ENCODE results near the gene ST3GAL6.

ST3GAL6 gene

GRCh38 chr3:98778383-98778782, 15.2 kb downstream of the ST3GAL6 start:
- DNase-seq, result no peak

GRCh38 chr3:98778852-98779413, 15.8 kb downstream of the ST3GAL6 start:
- DNase-seq, result no peak

GRCh38 chr3:98779541-98780335, 16.6 kb downstream of the ST3GAL6 start:
- no peak for DNase-seq

GRCh38 chr3:98780343-98780742, 17.2 kb downstream of the ST3GAL6 start:
- no peak for DNase-seq

GRCh38 chr3:98782824-98783500, 19.8 kb downstream of the ST3GAL6 start:
- no peak for DNase-seq

GRCh38 chr3:98784042-98784441, 20.9 kb downstream of the ST3GAL6 start:
- DNase-seq, result no peak

- DNase-seq, result no peak
Observed at GRCh38 chr3:98784666-98785600, 21.8 kb downstream of the ST3GAL6 start.

GRCh38 chr3:98786364-98787006, 23.3 kb downstream of the ST3GAL6 start:
- no peak for DNase-seq

GRCh38 chr3:98787181-98787580, 24.0 kb downstream of the ST3GAL6 start:
- DNase-seq, result peak; percentile 5

- DNase-seq, result no peak
Observed at GRCh38 chr3:98788651-98789050, 25.5 kb downstream of the ST3GAL6 start.

- DNase-seq, result no peak
Observed at GRCh38 chr3:98791341-98792325, 28.5 kb downstream of the ST3GAL6 start.

- DNase-seq, result no peak
Observed at GRCh38 chr3:98793971-98794370, 30.8 kb downstream of the ST3GAL6 start.

GRCh38 chr3:98796334-98796733, 33.2 kb downstream of the ST3GAL6 start:
- DNase-seq, result no peak

GRCh38 chr3:98797905-98798304, 34.8 kb downstream of the ST3GAL6 start:
- DNase-seq, result no peak

GRCh38 chr3:98798820-98799219, 35.7 kb downstream of the ST3GAL6 start:
- no peak for DNase-seq

- no peak for DNase-seq
Observed at GRCh38 chr3:98799479-98799878, 36.3 kb downstream of the ST3GAL6 start.

- DNase-seq, result no peak
Observed at GRCh38 chr3:98800401-98800800, 37.3 kb downstream of the ST3GAL6 start.

- no peak for DNase-seq
Observed at GRCh38 chr3:98801043-98801747, 38.1 kb downstream of the ST3GAL6 start.

- DNase-seq, result no peak
Observed at GRCh38 chr3:98805571-98805970, 42.4 kb downstream of the ST3GAL6 start.

GRCh38 chr3:98806521-98806920, 43.4 kb downstream of the ST3GAL6 start:
- no peak for DNase-seq

- no peak for DNase-seq
Observed at GRCh38 chr3:98807011-98807410, 43.9 kb downstream of the ST3GAL6 start.
